Type B pancreatic cell (in vitro differentiated cells): ENCODE results near the gene PSME2. TPM values are rescaled to one million over a fixed set of nuclear protein-coding genes. Genes with fewer than 3 reads are reported as not detected.

Experiments used
- DNase-seq: peaks from one replicate; pipeline ENCODE4 v3.0.0; 2021; ENCODE audit warnings: mixed read lengths; ENCODE audit not compliant: unreplicated experiment; ENCODE audit errors: extremely low spot score
- H3K27ac Mint-ChIP-seq: 2 replicates; pipeline ENCODE4 v1.8.0; 2021; ENCODE audit warnings: mild to moderate bottlenecking, mixed read lengths
- H3K27me3 Mint-ChIP-seq: 2 replicates; pipeline ENCODE4 v1.8.0; 2021; ENCODE audit warnings: mixed read lengths
- H3K36me3 Mint-ChIP-seq: 2 replicates; pipeline ENCODE4 v1.8.0; 2021; ENCODE audit warnings: mixed read lengths
- H3K4me1 Mint-ChIP-seq: one replicate; pipeline ENCODE4 v1.8.0; 2021; ENCODE audit warnings: mixed read lengths; ENCODE audit not compliant: unreplicated experiment
- H3K4me3 Mint-ChIP-seq: 2 replicates; pipeline ENCODE4 v1.8.0; 2021; ENCODE audit warnings: mild to moderate bottlenecking, mixed read lengths
- H3K9me3 Mint-ChIP-seq: 2 replicates; pipeline ENCODE4 v1.8.0; 2021; ENCODE audit warnings: mixed read lengths
- CTCF ChIP-seq: fragments of 200-600 bp; sonication (generic); conservative IDR thresholded peaks from 2 replicates; pipeline ENCODE4 v1.5.0; 2021; ENCODE audit warnings: antibody characterized with exemption, mild to moderate bottlenecking
- total RNA-seq: library from RNA; stranded (reverse); gene quantifications from 2 replicates; pipeline ENCODE4 v1.2.1, GENCODE V29; 2021; ENCODE audit warnings: low replicate concordance

PSME2 gene
- total RNA-seq, 1 donor from 2014 or later, result 155 TPM

- DNase-seq, result no peak
- Mint-ChIP-seq H3K4me3 (peak overlapping the region; percentile 92), H3K36me3 (peaks cover 20% of the 10 kb centered on the region), H3K27ac (peak overlapping the region; percentile 90), H3K9me3 (no peaks in the 10 kb centered on the region), H3K27me3 (no peaks in the 10 kb centered on the region), H3K4me1 (peaks cover 25% of the 10 kb centered on the region)
- TF ChIP-seq CTCF, result no peak
These were observed 26.0 kb upstream of the PSME2 start for GRCh38 chr14:24172261-24172860.

GRCh38 chr14:24171422-24172260 is 25.2 kb upstream of the PSME2 start, which contains the start of gene REC8:
Gene REC8, plus strand, starts transcription at chr14:24172080. Its CDS starts 473 bp downstream, at chr14:24172553.
- no peak for TF ChIP-seq CTCF
- no peaks in the 10 kb centered on the region for H3K9me3 Mint-ChIP-seq
- H3K4me1 Mint-ChIP-seq, result peaks cover 25% of the 10 kb centered on the region
- peak within 1 kb of the TSS; percentile 92 for H3K4me3 Mint-ChIP-seq
- H3K36me3 Mint-ChIP-seq, result peaks cover 21% of the 10 kb centered on the region
- peak within 1 kb of the TSS; percentile 90 for H3K27ac Mint-ChIP-seq
- peak; percentile 97 for DNase-seq
- no peaks in the 10 kb centered on the region for H3K27me3 Mint-ChIP-seq

- H3K36me3 Mint-ChIP-seq, result peaks cover 22% of the 10 kb centered on the region
- H3K27ac Mint-ChIP-seq, result no peak overlapping the region
- no peaks in the 10 kb centered on the region for H3K27me3 Mint-ChIP-seq
- H3K9me3 Mint-ChIP-seq, result no peaks in the 10 kb centered on the region
- no peak overlapping the region for H3K4me3 Mint-ChIP-seq
- peaks cover 16% of the 10 kb centered on the region for H3K4me1 Mint-ChIP-seq
- no peak for TF ChIP-seq CTCF
- no peak for DNase-seq
These were observed 21.2 kb upstream of the PSME2 start for GRCh38 chr14:24167469-24168114.

GRCh38 chr14:24165785-24166184 is 19.4 kb upstream of the PSME2 start:
- no peak overlapping the region for H3K4me3 Mint-ChIP-seq

More at GRCh38 chr14:24165785-24166184, 19.4 kb upstream of the PSME2 start:
- H3K4me1 Mint-ChIP-seq, result peaks cover 26% of the 10 kb centered on the region
- H3K9me3 Mint-ChIP-seq, result no peaks in the 10 kb centered on the region
- peaks cover 28% of the 10 kb centered on the region for H3K36me3 Mint-ChIP-seq
- DNase-seq, result no peak
- no peak for TF ChIP-seq CTCF
- H3K27ac Mint-ChIP-seq, result peak overlapping the region; percentile 43
- H3K27me3 Mint-ChIP-seq, result no peaks in the 10 kb centered on the region
